ENCODE results near the gene CCDC74B.
"Not testable (repeated sequence)": the region's sequence is repeated elsewhere in the genome, so short reads cannot be mapped to it uniquely, and the experiment has no call there.

The CCDC74B gene

DNA sequence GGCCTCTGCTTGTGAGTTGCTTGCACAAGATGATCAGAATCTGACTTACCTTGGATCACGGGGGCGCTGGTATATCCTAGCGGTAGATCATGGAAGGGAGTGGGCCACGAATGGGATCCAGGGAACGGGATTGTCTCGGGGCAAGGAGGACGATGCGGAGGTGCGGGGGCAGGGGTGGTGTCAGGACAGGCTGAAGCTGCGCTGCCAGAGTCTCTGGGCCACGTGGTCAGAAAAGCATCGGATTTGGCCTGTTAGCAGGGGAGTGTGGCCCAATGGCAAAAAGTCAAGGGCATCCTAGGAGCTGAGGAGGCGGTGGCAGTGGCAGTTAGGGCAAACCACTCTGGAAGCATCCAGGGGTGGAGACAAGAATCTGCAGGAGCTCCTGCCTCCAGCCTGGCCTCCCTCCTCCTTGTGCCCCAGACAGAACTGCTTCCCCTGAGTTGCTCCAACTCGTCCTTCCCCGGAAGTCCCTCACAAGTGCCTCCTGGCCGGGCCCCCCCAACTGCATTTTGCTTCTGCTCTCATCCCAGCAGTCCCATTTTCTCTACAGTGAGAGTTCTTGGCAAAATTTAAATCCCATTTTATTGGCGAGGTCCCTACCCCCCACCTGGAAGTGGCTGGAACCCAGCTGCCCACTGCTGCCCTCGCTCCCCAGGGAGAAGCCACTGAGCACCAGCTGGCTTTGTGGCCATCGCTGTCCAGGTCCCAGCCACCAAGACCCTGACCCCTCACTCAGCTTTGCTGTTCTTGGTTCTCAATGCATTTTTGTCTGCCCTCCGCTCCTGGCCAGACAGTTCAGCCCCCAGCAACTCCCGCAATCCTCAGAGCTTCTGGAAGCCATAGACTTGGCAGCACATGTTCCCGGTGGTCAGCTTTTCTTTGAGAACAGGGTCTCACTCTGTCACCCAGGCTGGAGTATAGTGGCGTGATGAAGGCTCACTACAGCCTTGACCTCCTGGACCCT, 5.6 kb upstream of the CCDC74B start:
- DNase-seq (ENCODE audit: low read depth in 3 of 3, low spot score in 1 of 3): no peak

DNA sequence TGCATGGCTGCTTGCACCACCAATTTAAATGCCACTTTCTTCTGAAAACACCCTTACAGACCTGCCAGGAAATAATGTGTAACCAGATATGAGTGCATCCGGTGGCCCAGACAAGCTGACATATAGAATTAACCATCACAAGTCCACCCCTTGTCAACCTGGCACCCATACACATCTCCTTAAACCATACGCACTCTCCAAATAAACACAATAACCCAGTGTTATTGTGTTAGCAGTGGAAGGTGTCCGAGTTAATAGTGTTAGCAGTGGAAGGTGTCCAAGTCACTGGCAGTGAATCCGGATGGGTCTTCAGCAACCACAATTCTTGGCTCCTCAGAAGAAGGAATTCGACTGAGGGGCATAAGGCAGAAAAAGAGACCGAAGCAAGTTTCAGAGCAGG, 3.6 kb upstream of the CCDC74B start:
- not testable (repeated sequence) for DNase-seq (ENCODE audit: low read depth in 3 of 3, low spot score in 1 of 3)

- DNase-seq (ENCODE audit: low read depth in 3 of 3, low spot score in 1 of 3): not testable (repeated sequence)
These were observed 1.5 kb downstream of the CCDC74B start for GRCh38 chr2:130143266-130144039.

GRCh38 chr2:130142396-130143265, 2.3 kb downstream of the CCDC74B start:
- not testable (repeated sequence) for DNase-seq (ENCODE audit: low read depth in 3 of 3, low spot score in 1 of 3)

DNA sequence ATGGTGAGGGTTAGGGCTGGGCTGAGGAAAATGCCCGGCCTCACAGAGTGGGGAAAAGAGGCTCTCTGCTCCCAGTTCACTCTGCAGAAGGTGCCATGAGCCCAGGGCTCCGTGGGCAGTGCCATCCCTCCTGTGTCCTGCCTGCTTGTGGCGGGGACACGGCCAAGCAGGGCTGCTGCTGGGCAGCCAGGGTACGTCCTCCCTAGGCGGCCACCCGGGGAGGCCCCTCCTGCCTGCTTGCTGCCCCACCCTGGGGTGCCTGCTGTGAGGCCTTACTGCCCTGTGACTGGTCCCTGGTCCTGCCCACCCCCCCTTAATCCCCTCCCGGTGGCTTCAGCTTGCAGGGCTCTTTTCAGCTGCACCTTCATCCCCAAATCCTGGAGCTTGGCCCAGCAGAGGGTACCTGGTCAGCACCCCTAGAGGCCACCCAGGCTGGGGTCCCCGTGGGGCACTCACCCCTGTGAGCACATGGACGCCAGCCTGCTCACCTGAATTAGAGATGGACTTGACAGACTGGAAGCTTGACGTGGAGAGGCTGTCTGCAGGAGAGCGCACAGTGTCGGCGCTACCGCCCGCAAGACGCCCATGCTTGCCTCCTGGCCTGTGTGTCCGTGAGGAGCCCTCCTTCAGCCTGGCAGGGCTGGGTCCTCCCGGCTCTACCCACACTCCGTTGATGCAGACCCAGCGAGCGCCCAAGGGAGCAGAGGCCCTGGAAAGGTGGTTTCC, 3.1 kb downstream of the CCDC74B start:
- not testable (repeated sequence) for DNase-seq (ENCODE audit: low read depth in 3 of 3, low spot score in 1 of 3)

GRCh38 chr2:130141002-130141401, 3.9 kb downstream of the CCDC74B start:
- not testable (repeated sequence) for DNase-seq (ENCODE audit: low read depth in 3 of 3, low spot score in 1 of 3)

- DNase-seq (ENCODE audit: low read depth in 3 of 3, low spot score in 1 of 3): not testable (repeated sequence)
These were observed 4.4 kb downstream of the CCDC74B start for GRCh38 chr2:130140516-130140915.

DNA sequence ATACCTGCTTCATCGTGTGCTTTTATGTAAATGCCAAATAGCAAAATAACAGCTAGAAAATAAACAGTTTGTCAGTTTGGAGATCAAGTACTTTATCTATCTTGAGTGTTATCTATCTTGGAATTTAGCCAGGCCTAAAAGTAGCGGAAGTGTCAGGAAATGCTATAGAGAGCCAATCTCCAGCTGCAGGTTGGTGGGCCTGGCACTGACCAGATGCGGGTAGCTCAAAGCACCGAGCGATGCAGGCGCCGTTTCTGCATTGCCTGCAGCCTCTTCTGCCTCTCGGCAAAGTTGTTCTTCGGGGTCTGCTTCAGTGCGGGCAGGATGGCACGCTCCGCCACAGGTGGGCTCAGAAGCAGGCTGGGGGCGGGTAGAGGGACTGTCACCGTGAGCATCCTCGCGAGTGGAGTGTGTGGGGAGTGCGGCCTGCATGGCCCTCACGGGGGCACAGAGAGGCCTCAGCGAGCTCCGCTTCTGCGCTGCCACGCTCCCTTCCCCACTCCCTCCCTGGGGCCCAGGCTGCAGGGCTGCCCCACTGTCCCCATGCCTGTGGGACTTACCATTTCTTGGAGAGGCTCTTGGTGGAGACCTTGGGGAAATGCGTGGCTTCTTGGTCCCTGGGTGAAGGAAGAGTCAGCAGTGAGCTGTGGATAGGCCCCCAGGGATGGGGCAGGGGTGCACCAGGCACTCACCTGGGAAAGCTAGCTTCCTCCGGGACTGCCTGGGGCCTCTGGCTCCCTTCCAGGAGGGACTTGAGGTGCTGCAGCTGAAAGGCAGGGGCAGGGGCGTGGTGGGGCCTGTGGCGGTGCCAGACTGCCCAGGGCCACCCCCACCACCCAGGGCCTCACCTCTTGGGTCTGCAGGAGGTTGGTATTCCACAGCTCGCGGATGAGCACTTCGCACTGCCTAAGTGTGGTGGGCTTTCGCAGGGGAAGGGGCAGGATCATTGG, 5.3 kb downstream of the CCDC74B start:
- not testable (repeated sequence) for DNase-seq (ENCODE audit: low read depth in 3 of 3, low spot score in 1 of 3)

GRCh38 chr2:130138841-130139251, 6.1 kb downstream of the CCDC74B start:
- not testable (repeated sequence) for DNase-seq (ENCODE audit: low read depth in 3 of 3, low spot score in 1 of 3)

- not testable (repeated sequence) for DNase-seq (ENCODE audit: low read depth in 3 of 3, low spot score in 1 of 3)
These were observed 6.6 kb downstream of the CCDC74B start for GRCh38 chr2:130138326-130138725.

- DNase-seq (ENCODE audit: low read depth in 3 of 3, low spot score in 1 of 3): not testable (repeated sequence)
These were observed 7.8 kb downstream of the CCDC74B start for GRCh38 chr2:130137118-130137517.

GRCh38 chr2:130136546-130136945, 8.4 kb downstream of the CCDC74B start:
- DNase-seq (ENCODE audit: low read depth in 3 of 3, low spot score in 1 of 3): not testable (repeated sequence)

GRCh38 chr2:130135692-130136541, 9.0 kb downstream of the CCDC74B start:
- DNase-seq (ENCODE audit: low read depth in 3 of 3, low spot score in 1 of 3): no peak

- not testable (repeated sequence) for DNase-seq (ENCODE audit: low read depth in 3 of 3, low spot score in 1 of 3)
These were observed 15.6 kb downstream of the CCDC74B start, which contains the start of gene POTEF for GRCh38 chr2:130129120-130129829. Gene POTEF, minus strand, starts transcription at chr2:130129222. Its CDS starts 8,707 bp downstream, at chr2:130120515.

- DNase-seq (ENCODE audit: low read depth in 3 of 3, low spot score in 1 of 3): not testable (repeated sequence)
These were observed 16.4 kb downstream of the CCDC74B start for GRCh38 chr2:130128464-130128863.

DNA sequence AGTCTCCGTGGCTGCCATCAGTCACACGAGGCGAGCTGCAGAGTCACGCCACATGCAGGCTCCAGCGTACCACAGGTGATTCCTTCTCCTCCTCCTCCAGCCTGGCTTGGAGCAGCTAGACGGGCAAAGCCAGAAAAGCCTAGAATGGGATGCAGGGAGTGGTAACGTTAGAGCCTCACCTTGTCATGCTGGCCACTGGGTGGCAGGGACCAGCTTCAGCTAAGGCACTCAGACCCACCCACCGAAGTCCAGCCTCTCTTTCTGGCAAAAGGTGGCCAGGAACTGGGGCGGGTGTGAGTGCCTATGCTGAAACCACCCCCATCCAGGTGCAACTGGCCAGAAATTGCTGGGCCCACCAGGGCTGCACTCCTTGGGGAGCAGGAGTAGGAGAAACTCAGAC, 17.2 kb downstream of the CCDC74B start:
- DNase-seq (ENCODE audit: low read depth in 3 of 3, low spot score in 1 of 3): not testable (repeated sequence)

DNA sequence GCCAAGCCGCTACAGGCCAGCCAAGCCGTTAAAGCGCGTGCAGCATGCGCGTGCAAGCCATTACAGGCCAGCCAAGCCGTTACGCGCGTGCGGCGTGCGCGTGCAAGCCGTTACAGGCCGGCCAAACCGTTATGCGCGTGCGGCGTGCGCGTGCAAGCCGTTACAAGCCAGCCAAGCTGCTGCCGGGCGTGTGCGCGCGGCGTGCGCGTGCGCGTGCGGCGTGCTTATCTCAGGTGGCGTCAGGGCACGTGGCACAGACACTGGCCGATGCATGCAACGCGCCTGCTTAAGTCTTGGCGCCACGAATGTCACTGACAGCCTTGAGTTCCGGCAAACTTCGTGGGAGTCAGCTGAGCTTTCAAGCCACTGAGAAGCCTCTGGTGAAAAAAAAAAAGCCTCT, 24.0 kb downstream of the CCDC74B start:
- DNase-seq (ENCODE audit: low read depth in 3 of 3, low spot score in 1 of 3): not testable (repeated sequence)

All from stimulated activated CD4-positive, alpha-beta T cell treated with anti-CD3 and anti-CD28 coated beads, TNF-alpha, amount 100 ng/mL, for 1 hour (primary cell).